HG03342 (cell line): ENCODE data around the gene FUT9.
A peak's percentile ranks its signal among the peaks of the same experiment; 100 is the strongest.

Source experiments
- ATAC-seq: cut with Tn5 transposase; IDR thresholded peaks from one replicate; pipeline ENCODE4 v1.9.1; 2021; ENCODE audit warnings: mild to moderate bottlenecking, moderate library complexity; ENCODE audit not compliant: unreplicated experiment

FUT9 gene

GRCh38 chr6:96066376-96066775 is 50.6 kb downstream of the FUT9 start:
- no peak for ATAC-seq

- ATAC-seq: no peak
These were observed 57.8 kb downstream of the FUT9 start for GRCh38 chr6:96073555-96073954.

- no peak for ATAC-seq
These were observed 58.2 kb downstream of the FUT9 start for GRCh38 chr6:96074006-96074405.

- no peak for ATAC-seq
These were observed 60.1 kb downstream of the FUT9 start for GRCh38 chr6:96075826-96076225.

- ATAC-seq: no peak
These were observed 71.0 kb downstream of the FUT9 start for GRCh38 chr6:96086745-96087144.

GRCh38 chr6:96089173-96089572 is 73.4 kb downstream of the FUT9 start:
- ATAC-seq: no peak

GRCh38 chr6:96094077-96094476 is 78.3 kb downstream of the FUT9 start:
- ATAC-seq: no peak

GRCh38 chr6:96099069-96099468 is 83.3 kb downstream of the FUT9 start:
- no peak for ATAC-seq

- no peak for ATAC-seq
These were observed 85.8 kb downstream of the FUT9 start for GRCh38 chr6:96101564-96101963.

GRCh38 chr6:96104910-96105309 is 89.1 kb downstream of the FUT9 start:
- no peak for ATAC-seq

- ATAC-seq: no peak
These were observed 95.1 kb downstream of the FUT9 start for GRCh38 chr6:96110878-96111277.

GRCh38 chr6:96116674-96117073 is 100.9 kb downstream of the FUT9 start:
- no peak for ATAC-seq

GRCh38 chr6:96124778-96125177 is 109.0 kb downstream of the FUT9 start:
- ATAC-seq: no peak

- no peak for ATAC-seq
These were observed 122.6 kb downstream of the FUT9 start for GRCh38 chr6:96138406-96138805.

GRCh38 chr6:96142142-96142541 is 126.4 kb downstream of the FUT9 start:
- ATAC-seq: no peak

GRCh38 chr6:96150431-96150830 is 134.7 kb downstream of the FUT9 start:
- ATAC-seq: no peak

- ATAC-seq: no peak
These were observed 135.9 kb downstream of the FUT9 start for GRCh38 chr6:96151707-96152106.

- no peak for ATAC-seq
These were observed 136.4 kb downstream of the FUT9 start for GRCh38 chr6:96152114-96152708.

GRCh38 chr6:96153775-96154174 is 138.0 kb downstream of the FUT9 start:
- ATAC-seq: no peak

GRCh38 chr6:96156425-96156824 is 140.7 kb downstream of the FUT9 start:
- ATAC-seq: no peak

GRCh38 chr6:96157018-96157565 is 141.3 kb downstream of the FUT9 start:
- ATAC-seq: peak; percentile 99

GRCh38 chr6:96162711-96163120 is 146.9 kb downstream of the FUT9 start:
- ATAC-seq: no peak

- no peak for ATAC-seq
These were observed 149.0 kb downstream of the FUT9 start for GRCh38 chr6:96164802-96165201.
